Spleen (tissue), 11 donors: ENCODE measurements around the gene FARP1. TPM values are rescaled to one million over a fixed set of nuclear protein-coding genes. Genes with fewer than 3 reads are reported as not detected.

ENCODE experiments used
- DNase-seq: peaks from one replicate; pipeline ENCODE4 v3.0.0-alpha.2; 2020
- H3K27ac ChIP-seq, 8 donors: fragments of 200-600 bp; sonication (generic) in 7 of 8; 1 replicate in 4 of 8; 2 replicates in 4 of 8; pipeline versions ENCODE4 v1.5.0 to v1.8.0; 2016 to 2021; ENCODE audit warnings: inconsistent platforms in 4 of 8, mild to moderate bottlenecking in 4 of 8, moderate library complexity in 1 of 8
- H3K27me3 ChIP-seq, 7 donors: fragments of 200-600 bp; sonication (generic) in 6 of 7; replicated peaks in 1 of 7; 1 replicate in 4 of 7; 2 replicates in 3 of 7; pipeline versions ENCODE4 v1.5.0 to v1.8.0; 2016 to 2021; ENCODE audit warnings: inconsistent platforms in 3 of 7, mild to moderate bottlenecking in 1 of 7
- H3K36me3 ChIP-seq, 6 donors: fragments of 200-600 bp; sonication (generic) in 5 of 6; 1 replicate in 4 of 6; 2 replicates in 2 of 6; pipeline versions ENCODE4 v1.5.0 to v1.8.0; 2016 to 2021; ENCODE audit warnings: inconsistent platforms in 2 of 6
- H3K4me1 ChIP-seq, 6 donors: fragments of 200-600 bp; sonication (generic) in 5 of 6; 1 replicate in 3 of 6; 2 replicates in 3 of 6; pipeline versions ENCODE4 v1.5.0 to v1.8.0; 2016 to 2021; ENCODE audit warnings: inconsistent platforms in 3 of 6
- H3K4me3 ChIP-seq, 8 donors: fragments of 200-600 bp; sonication (generic) in 7 of 8; 1 replicate in 4 of 8; 2 replicates in 4 of 8; pipeline versions ENCODE4 v1.5.0 to v1.8.0; 2016 to 2021; ENCODE audit warnings: inconsistent platforms in 4 of 8, mild to moderate bottlenecking in 4 of 8, moderate library complexity in 2 of 8
- H3K9me3 ChIP-seq, 8 donors: fragments of 200-600 bp; sonication (generic) in 7 of 8; 1 replicate in 4 of 8; 2 replicates in 4 of 8; pipeline versions ENCODE4 v1.5.0 to v1.8.0; 2016 to 2021; ENCODE audit warnings: inconsistent platforms in 4 of 8
- POLR2A ChIP-seq, 3 donors: fragments of 450-650 bp; IDR thresholded peaks; one replicate each; pipeline ENCODE4 v1.5.1; 2017; ENCODE audit warnings: antibody characterized with exemption in 3 of 3, mild to moderate bottlenecking in 1 of 3
- POLR2AphosphoS5 ChIP-seq, 3 donors: sonication (generic); formaldehyde crosslinking; IDR thresholded peaks; one replicate each; pipeline ENCODE4 v1.5.1; 2017; ENCODE audit warnings: antibody characterized with exemption in 3 of 3
- WGBS, 5 donors: extraction: QIAGEN DNeasy Blood & Tissue Kit in 3 of 5; methylation state at CpG; one replicate each; pipeline versions ENCODE4 v1.1.5 to v1.1.7; 2013 to 2018; 5-methylcytosine and 5-hydroxymethylcytosine counted together
- intact Hi-C: fragments of 100-400 bp; cut with DNase I; formaldehyde crosslinking; loops from one replicate; pipeline ENCODE4 v1.15.0; 2023; ENCODE audit warnings: low total_unique reads
- polyA plus RNA-seq, 3 donors: library from polyadenylated mRNA; stranded (reverse); fragments of 200-250 nt; gene quantifications; one replicate each; pipeline ENCODE4 v1.2.1, GENCODE V29; 2013
- total RNA-seq, 7 donors: library from RNA; depleted of rRNA in 3 of 7; stranded (reverse); fragments of >200 nt in 3 of 7; fragmentation: NEBNext Ultra II Directional in 4 of 7; extraction: Animal tissue kit (Norgen Biotek cat#: 25700) in 4 of 7; gene quantifications; one replicate each; pipeline versions ENCODE4 v1.1.0 to v1.2.1, GENCODE V29; 2016 to 2021
- TF ChIP-seq, protein P1 (sequence below), 11 experiments: fragments of 200-600 bp in 7 of 11; fragments of 450-650 bp in 4 of 11; sonication (generic) in 4 of 11; IDR thresholded peaks in 8 of 11; conservative IDR thresholded peaks in 3 of 11; 1 replicate in 7 of 11; 2 replicates in 4 of 11; pipeline versions ENCODE4 v1.4.0 to v1.8.0; 2016 to 2021; ENCODE audit warnings: antibody characterized with exemption in 11 of 11, inconsistent platforms in 4 of 11, mild to moderate bottlenecking in 1 of 11
- donor health status: healthy with polysubstance abuse.
- donor health status: DM: no; HTN: no; CAD: no; lungs with moderate emphysema.
- donor health status: DM: no; HTN: no; CAD: no.
- donor health status: Bipolar disorder and iron deficiency.
- donor health status: healthy.
- donor health status: DM: no; HTN: no; CAD: no.
- donor health status: DM: yes; HTN: yes; CAD: no.

The FARP1 gene
- total and polyA plus RNA-seq, 10 donors = 3.7 to 60.9 (median 33.0) TPM

GRCh38 chr13:98195054-98195791 lies 52.3 kb downstream of the FARP1 start:
- no peak overlapping the region for H3K27ac ChIP-seq
- no peaks in the 10 kb centered on the region for H3K9me3 ChIP-seq
- DNase-seq = no peak
- no peaks in the 10 kb centered on the region for H3K27me3 ChIP-seq
- peaks cover 0 to 14% (median 6%) of the 10 kb centered on the region in 6 donors for H3K4me1 ChIP-seq
- WGBS, 5 donors = 81 to 91% (median 82%) methylated on average over 10 of the region's 10 CpGs
- TF ChIP-seq, protein P1, sequence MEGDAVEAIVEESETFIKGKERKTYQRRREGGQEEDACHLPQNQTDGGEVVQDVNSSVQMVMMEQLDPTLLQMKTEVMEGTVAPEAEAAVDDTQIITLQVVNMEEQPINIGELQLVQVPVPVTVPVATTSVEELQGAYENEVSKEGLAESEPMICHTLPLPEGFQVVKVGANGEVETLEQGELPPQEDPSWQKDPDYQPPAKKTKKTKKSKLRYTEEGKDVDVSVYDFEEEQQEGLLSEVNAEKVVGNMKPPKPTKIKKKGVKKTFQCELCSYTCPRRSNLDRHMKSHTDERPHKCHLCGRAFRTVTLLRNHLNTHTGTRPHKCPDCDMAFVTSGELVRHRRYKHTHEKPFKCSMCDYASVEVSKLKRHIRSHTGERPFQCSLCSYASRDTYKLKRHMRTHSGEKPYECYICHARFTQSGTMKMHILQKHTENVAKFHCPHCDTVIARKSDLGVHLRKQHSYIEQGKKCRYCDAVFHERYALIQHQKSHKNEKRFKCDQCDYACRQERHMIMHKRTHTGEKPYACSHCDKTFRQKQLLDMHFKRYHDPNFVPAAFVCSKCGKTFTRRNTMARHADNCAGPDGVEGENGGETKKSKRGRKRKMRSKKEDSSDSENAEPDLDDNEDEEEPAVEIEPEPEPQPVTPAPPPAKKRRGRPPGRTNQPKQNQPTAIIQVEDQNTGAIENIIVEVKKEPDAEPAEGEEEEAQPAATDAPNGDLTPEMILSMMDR (IDR thresholded peaks at IDR 0.05 in 8 of 11, conservative IDR thresholded peaks at IDR 0.05 in 3 of 11) = no peak
- no peak for TF ChIP-seq POLR2A (IDR thresholded peaks at IDR 0.05)
- TF ChIP-seq POLR2AphosphoS5 (IDR thresholded peaks at IDR 0.05) = no peak
- H3K4me3 ChIP-seq = no peak overlapping the region
- H3K36me3 ChIP-seq = no peaks in the 10 kb centered on the region
- intact Hi-C loops = no loop called here

- Histone ChIP-seq H3K4me3 (no peak overlapping the region), H3K27ac (no peak overlapping the region), H3K9me3 (no peaks in the 10 kb centered on the region), H3K27me3 (no peaks in the 10 kb centered on the region), H3K36me3 (no peaks in the 10 kb centered on the region), H3K4me1 (no peaks in the 10 kb centered on the region)
- no peak for DNase-seq
- WGBS, 5 donors = 81 to 95% (median 90%) methylated on average over 3 to 4 of the region's 4 CpGs
- TF ChIP-seq, protein P1 (IDR thresholded peaks at IDR 0.05 in 8 of 11, conservative IDR thresholded peaks at IDR 0.05 in 3 of 11) = no peak
- TF ChIP-seq POLR2A (IDR thresholded peaks at IDR 0.05) (no peak), POLR2AphosphoS5 (IDR thresholded peaks at IDR 0.05) (no peak)
- intact Hi-C loops = no loop called here
Measured at GRCh38 chr13:98198683-98199082, 55.8 kb downstream of the FARP1 start.

- Histone ChIP-seq H3K27me3 (no peaks in the 10 kb centered on the region), H3K36me3 (no peaks in the 10 kb centered on the region), H3K27ac (no peak overlapping the region), H3K4me1 (no peaks in the 10 kb centered on the region), H3K4me3 (no peak overlapping the region), H3K9me3 (peaks cover 0 to 1% (median 0%) of the 10 kb centered on the region in 8 donors)
- DNase-seq = no peak
- TF ChIP-seq, protein P1 (IDR thresholded peaks at IDR 0.05 in 8 of 11, conservative IDR thresholded peaks at IDR 0.05 in 3 of 11) = no peak
- TF ChIP-seq POLR2A (IDR thresholded peaks at IDR 0.05) (no peak), POLR2AphosphoS5 (IDR thresholded peaks at IDR 0.05) (no peak)
- 43 to 63% (median 59%) methylated on average over 4 of the region's 4 CpGs for WGBS, 5 donors
- intact Hi-C loops = no loop called here
Measured at GRCh38 chr13:98199480-98199879, 56.6 kb downstream of the FARP1 start.

- Histone ChIP-seq H3K27ac (no peak overlapping the region), H3K4me1 (no peaks in the 10 kb centered on the region), H3K9me3 (peaks cover 0 to 10% (median 7%) of the 10 kb centered on the region in 8 donors), H3K4me3 (no peak overlapping the region), H3K27me3 (no peaks in the 10 kb centered on the region), H3K36me3 (no peaks in the 10 kb centered on the region)
- TF ChIP-seq POLR2AphosphoS5 (IDR thresholded peaks at IDR 0.05) = no peak
- TF ChIP-seq, protein P1 (IDR thresholded peaks at IDR 0.05 in 8 of 11, conservative IDR thresholded peaks at IDR 0.05 in 3 of 11) = no peak
- TF ChIP-seq POLR2A (IDR thresholded peaks at IDR 0.05) = no peak
- no peak for DNase-seq
- WGBS, 5 donors = 84 to 90% (median 87%) methylated on average over 5 of the region's 5 CpGs
- intact Hi-C loops = no loop called here
Measured at GRCh38 chr13:98200211-98200878, 57.5 kb downstream of the FARP1 start.
